NAMALWA (cell line): Measurements from ENCODE around the gene UBXN7.
A peak's percentile ranks its signal among the peaks of the same experiment; 100 is the strongest.
"Not testable (repeated sequence)": the region's sequence is repeated elsewhere in the genome, so short reads cannot be mapped to it uniquely, and the experiment has no call there.

Source experiments
- DNase-seq: peaks from one replicate; pipeline ENCODE4 v3.0.0-alpha.2; 2015; ENCODE audit warnings: low spot score

Gene UBXN7

GRCh38 chr3:196432137-196432879 lies at the start of gene UBXN7:
Gene UBXN7 (minus strand): TSS chr3:196432427. CDS start chr3:196432399, 28 bp downstream.
- DNase-seq, result peak; percentile 94

- no peak for DNase-seq
These were observed 45.5 kb upstream of the UBXN7 start for GRCh38 chr3:196477678-196478077.

GRCh38 chr3:196472286-196472685 lies 40.1 kb upstream of the UBXN7 start:
- no peak for DNase-seq

GRCh38 chr3:196471551-196471950 lies 39.3 kb upstream of the UBXN7 start:
- DNase-seq, result no peak

GRCh38 chr3:196470182-196470581 lies 38.0 kb upstream of the UBXN7 start:
- DNase-seq, result not testable (repeated sequence)

GRCh38 chr3:196463804-196464203 lies 31.6 kb upstream of the UBXN7 start:
- peak; percentile 40 for DNase-seq

GRCh38 chr3:196463478-196463756 lies 31.2 kb upstream of the UBXN7 start:
- DNase-seq, result peak; percentile 47

GRCh38 chr3:196462680-196463477 lies 30.7 kb upstream of the UBXN7 start:
- peak; percentile 71 for DNase-seq

- no peak for DNase-seq
These were observed 25.8 kb upstream of the UBXN7 start for GRCh38 chr3:196458063-196458462.

GRCh38 chr3:196457470-196457869 lies 25.2 kb upstream of the UBXN7 start:
- peak; percentile 57 for DNase-seq

- DNase-seq, result no peak
These were observed 22.7 kb upstream of the UBXN7 start for GRCh38 chr3:196454935-196455334.

- DNase-seq, result peak; percentile 45
These were observed 13.2 kb upstream of the UBXN7 start for GRCh38 chr3:196445391-196445790.

- DNase-seq, result no peak
These were observed 12.3 kb upstream of the UBXN7 start for GRCh38 chr3:196444500-196444894.

- DNase-seq, result no peak
These were observed 8.5 kb upstream of the UBXN7 start for GRCh38 chr3:196440696-196441095.

GRCh38 chr3:196440041-196440537 lies 7.9 kb upstream of the UBXN7 start:
- DNase-seq, result peak; percentile 46

GRCh38 chr3:196431181-196432136 lies 768 bp downstream of the UBXN7 start:
- DNase-seq, result peak; percentile 86

GRCh38 chr3:196428041-196428440 lies 4.2 kb downstream of the UBXN7 start:
- DNase-seq, result no peak

GRCh38 chr3:196424421-196424820 lies 7.8 kb downstream of the UBXN7 start:
- DNase-seq, result not testable (repeated sequence)

- DNase-seq, result peak; percentile 52
These were observed 9.0 kb downstream of the UBXN7 start for GRCh38 chr3:196423044-196423781.

- not testable (repeated sequence) for DNase-seq
These were observed 10.6 kb downstream of the UBXN7 start for GRCh38 chr3:196421668-196422067.

- DNase-seq, result no peak
These were observed 12.8 kb downstream of the UBXN7 start for GRCh38 chr3:196419386-196419785.
